ENCODE measurements around the gene C12orf76. TPM values are rescaled to one million over a fixed set of nuclear protein-coding genes. Genes with fewer than 3 reads are reported as not detected.

The C12orf76 gene
- total RNA-seq, 1 experiment from 2014 or later, result 14.2 TPM

DNA sequence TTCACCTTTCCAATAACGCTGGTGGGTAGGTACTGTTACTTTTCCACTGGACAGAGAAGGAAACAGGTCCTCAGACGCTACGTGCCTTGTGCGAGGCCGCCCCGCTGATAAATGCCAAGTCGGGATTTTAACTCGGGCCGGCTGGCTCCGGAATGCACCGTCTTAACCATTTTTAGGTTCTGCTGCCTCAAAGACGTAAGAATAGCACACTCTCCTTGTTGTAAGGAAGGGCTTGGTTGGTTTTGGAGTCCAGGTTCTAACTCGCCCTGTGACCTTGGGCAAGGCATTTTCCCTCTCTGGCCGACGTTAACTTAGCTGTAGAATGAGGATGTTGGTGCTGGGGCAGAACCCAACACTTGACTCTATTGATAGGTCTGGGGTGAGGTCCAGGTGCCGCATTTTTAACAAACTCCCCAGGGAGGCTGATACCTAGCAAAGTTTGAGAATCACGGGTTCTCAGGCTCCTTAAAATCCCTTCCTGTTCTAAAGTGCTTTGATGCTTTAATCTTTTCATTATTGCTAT is 48.3 kb downstream of the C12orf76 start:
- H3K9me3 Mint-ChIP-seq (ENCODE audit: low read depth, unreplicated experiment), result no peaks in the 10 kb centered on the region
- H3K4me1 Mint-ChIP-seq (ENCODE audit: low read depth, unreplicated experiment), result peaks cover 29% of the 10 kb centered on the region
- TF ChIP-seq, protein P1, sequence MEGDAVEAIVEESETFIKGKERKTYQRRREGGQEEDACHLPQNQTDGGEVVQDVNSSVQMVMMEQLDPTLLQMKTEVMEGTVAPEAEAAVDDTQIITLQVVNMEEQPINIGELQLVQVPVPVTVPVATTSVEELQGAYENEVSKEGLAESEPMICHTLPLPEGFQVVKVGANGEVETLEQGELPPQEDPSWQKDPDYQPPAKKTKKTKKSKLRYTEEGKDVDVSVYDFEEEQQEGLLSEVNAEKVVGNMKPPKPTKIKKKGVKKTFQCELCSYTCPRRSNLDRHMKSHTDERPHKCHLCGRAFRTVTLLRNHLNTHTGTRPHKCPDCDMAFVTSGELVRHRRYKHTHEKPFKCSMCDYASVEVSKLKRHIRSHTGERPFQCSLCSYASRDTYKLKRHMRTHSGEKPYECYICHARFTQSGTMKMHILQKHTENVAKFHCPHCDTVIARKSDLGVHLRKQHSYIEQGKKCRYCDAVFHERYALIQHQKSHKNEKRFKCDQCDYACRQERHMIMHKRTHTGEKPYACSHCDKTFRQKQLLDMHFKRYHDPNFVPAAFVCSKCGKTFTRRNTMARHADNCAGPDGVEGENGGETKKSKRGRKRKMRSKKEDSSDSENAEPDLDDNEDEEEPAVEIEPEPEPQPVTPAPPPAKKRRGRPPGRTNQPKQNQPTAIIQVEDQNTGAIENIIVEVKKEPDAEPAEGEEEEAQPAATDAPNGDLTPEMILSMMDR (IDR thresholded peaks at IDR 0.05; ENCODE audit: unreplicated experiment), result no peak
- intact Hi-C loops (cut with micrococcal nuclease; ENCODE audit: unreplicated experiment), result loop anchor here (5.0 kb wide), 2 partner anchors 37 to 48 kb away; no protein-coding TSS in a partner anchor
- no peaks in the 10 kb centered on the region for H3K27me3 Mint-ChIP-seq (ENCODE audit: unreplicated experiment)
- BruUV-seq (replicated peaks), result TSS peak; percentile 43
- peak; percentile 16 for DNase-seq
- peak overlapping the region; percentile 97 for H3K4me3 Mint-ChIP-seq (ENCODE audit: low read depth, unreplicated experiment)
- peaks cover 39% of the 10 kb centered on the region for H3K36me3 Mint-ChIP-seq (ENCODE audit: insufficient read depth, unreplicated experiment)
- peak overlapping the region; percentile 81 for H3K27ac Mint-ChIP-seq (ENCODE audit: unreplicated experiment)
- CTCF ChIA-PET, result no interaction called here

DNA sequence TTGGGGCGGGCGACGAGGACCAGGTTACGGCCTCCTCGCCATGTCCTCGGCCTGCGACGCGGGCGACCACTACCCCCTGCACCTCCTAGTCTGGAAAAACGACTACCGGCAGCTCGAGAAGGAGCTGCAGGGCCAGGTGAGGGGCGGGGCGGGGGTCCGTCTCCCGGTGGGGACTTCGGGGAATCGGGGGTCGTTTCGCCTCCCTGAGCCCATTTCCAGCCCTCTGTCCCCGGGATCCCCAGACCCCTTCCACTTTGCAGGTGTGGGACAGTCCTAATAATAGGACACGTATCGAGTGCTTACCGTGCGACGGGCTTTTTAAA is 48.7 kb downstream of the C12orf76 start:
- H3K27ac Mint-ChIP-seq (ENCODE audit: unreplicated experiment), result peak overlapping the region; percentile 81
- no peaks in the 10 kb centered on the region for H3K27me3 Mint-ChIP-seq (ENCODE audit: unreplicated experiment)
- CTCF ChIA-PET, result interaction anchor here (0.6 to 1.7 kb wide), 2 partner anchors 432 to 504 kb away, joined by 4 to 7 read pairs; no protein-coding TSS in a partner anchor
- no peak for DNase-seq
- peak overlapping the region; percentile 97 for H3K4me3 Mint-ChIP-seq (ENCODE audit: low read depth, unreplicated experiment)
- TF ChIP-seq, protein P1 (IDR thresholded peaks at IDR 0.05; ENCODE audit: unreplicated experiment), result no peak
- intact Hi-C loops (cut with micrococcal nuclease; ENCODE audit: unreplicated experiment), result loop anchor here (5.0 kb wide), 1 partner anchor 47 kb away; no protein-coding TSS in a partner anchor
- BruUV-seq (replicated peaks), result no TSS peak
- H3K9me3 Mint-ChIP-seq (ENCODE audit: low read depth, unreplicated experiment), result no peaks in the 10 kb centered on the region
- peaks cover 33% of the 10 kb centered on the region for H3K4me1 Mint-ChIP-seq (ENCODE audit: low read depth, unreplicated experiment)
- H3K36me3 Mint-ChIP-seq (ENCODE audit: insufficient read depth, unreplicated experiment), result peaks cover 40% of the 10 kb centered on the region

DNA sequence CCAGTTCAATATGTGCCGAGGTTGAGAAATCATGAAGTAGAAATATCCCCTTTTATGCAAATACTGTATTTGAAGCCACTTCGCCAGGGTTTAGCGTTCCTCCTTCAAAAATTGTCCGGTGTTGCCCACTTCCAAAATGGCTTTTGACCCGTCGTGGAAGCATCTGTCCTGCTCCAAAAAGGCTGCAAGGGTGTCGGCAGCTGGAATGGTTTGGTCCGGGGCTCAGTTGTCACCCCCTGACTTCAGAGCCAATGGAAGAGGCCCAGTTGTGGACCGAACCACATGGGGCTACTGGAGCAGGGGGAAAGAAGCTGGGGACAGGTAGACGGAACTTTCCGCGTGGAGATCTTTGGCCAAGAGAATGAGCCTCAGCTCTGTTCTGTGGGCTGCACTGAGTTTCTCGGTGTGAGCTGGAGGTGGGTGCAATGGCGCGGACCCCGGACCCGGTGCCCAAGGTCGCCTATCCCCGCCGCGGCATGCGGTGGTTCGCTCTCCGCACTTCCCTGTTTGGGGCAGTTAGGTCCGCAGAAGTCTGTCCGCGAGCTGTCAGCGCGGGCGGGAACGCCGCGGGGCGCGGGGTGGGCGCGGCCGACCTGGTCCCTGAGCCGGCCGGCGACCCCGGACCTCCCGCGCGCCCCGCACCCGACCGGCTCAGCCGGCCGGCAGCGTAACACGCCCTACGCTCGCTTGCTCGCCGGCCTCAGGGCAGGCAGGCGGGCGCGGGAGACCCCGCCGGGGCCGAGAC is 49.2 kb downstream of the C12orf76 start, which contains the start of gene ANKRD13A:
TSS of gene ANKRD13A (plus strand) at position 527 of the 745 bp plus-strand sequence. CDS start 259 bp downstream, outside the sequence.
- BruUV-seq (replicated peaks), result no TSS peak
- H3K4me1 Mint-ChIP-seq (ENCODE audit: low read depth, unreplicated experiment), result peaks cover 38% of the 10 kb centered on the region
- H3K9me3 Mint-ChIP-seq (ENCODE audit: low read depth, unreplicated experiment), result no peaks in the 10 kb centered on the region
- intact Hi-C loops (cut with micrococcal nuclease; ENCODE audit: unreplicated experiment), result loop anchor here (5.0 kb wide), 1 partner anchor 47 kb away; no protein-coding TSS in a partner anchor
- CTCF ChIA-PET, result interaction anchor here (0.6 to 1.7 kb wide), 2 partner anchors 432 to 504 kb away, joined by 4 to 7 read pairs; no protein-coding TSS in a partner anchor
- no peaks in the 10 kb centered on the region for H3K27me3 Mint-ChIP-seq (ENCODE audit: unreplicated experiment)
- DNase-seq, result peak; percentile 89
- peak within 1 kb of the TSS; percentile 100 for H3K27ac Mint-ChIP-seq (ENCODE audit: unreplicated experiment)
- TF ChIP-seq, protein P1 (IDR thresholded peaks at IDR 0.05; ENCODE audit: unreplicated experiment), result no peak
- peak within 1 kb of the TSS; percentile 97 for H3K4me3 Mint-ChIP-seq (ENCODE audit: low read depth, unreplicated experiment)
- H3K36me3 Mint-ChIP-seq (ENCODE audit: insufficient read depth, unreplicated experiment), result peaks cover 45% of the 10 kb centered on the region

DNA sequence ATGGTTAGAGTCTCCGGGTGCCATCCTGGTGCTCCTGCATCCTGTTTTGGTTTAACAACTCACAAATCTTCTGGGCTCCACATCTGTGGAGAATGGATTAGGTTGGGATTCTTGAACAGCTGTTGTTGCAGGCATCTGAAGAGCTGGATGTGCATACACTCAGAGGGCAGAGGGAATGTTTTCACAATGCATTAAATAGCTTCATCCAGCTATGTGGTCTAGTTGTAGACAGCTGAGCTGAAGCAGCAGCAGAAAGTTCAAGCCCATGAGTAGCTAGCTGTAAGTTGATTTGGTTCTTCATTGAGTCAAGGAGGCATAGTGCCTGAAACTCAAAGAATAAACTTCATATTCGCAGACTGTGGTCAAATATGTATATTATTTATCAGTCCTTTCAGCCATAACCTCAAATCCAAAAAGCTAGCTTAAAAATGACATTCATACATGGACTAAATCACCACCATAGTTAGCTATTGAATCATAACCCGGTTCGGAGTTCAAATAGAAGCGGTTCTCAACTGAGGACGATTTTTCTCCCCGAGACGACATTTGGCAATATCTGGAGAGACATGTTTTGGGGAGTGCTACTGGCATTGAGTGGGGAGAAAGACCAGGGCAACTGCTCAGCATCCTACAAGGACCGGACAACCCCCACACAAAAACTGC is 50.0 kb downstream of the C12orf76 start:
- intact Hi-C loops (cut with micrococcal nuclease; ENCODE audit: unreplicated experiment), result loop anchor here (5.0 kb wide), 1 partner anchor 46 kb away; no protein-coding TSS in a partner anchor
- peaks cover 35% of the 10 kb centered on the region for H3K4me1 Mint-ChIP-seq (ENCODE audit: low read depth, unreplicated experiment)
- H3K27me3 Mint-ChIP-seq (ENCODE audit: unreplicated experiment), result no peaks in the 10 kb centered on the region
- peak overlapping the region; percentile 97 for H3K4me3 Mint-ChIP-seq (ENCODE audit: low read depth, unreplicated experiment)
- H3K27ac Mint-ChIP-seq (ENCODE audit: unreplicated experiment), result peak overlapping the region; percentile 100
- no peak for DNase-seq
- peaks cover 40% of the 10 kb centered on the region for H3K36me3 Mint-ChIP-seq (ENCODE audit: insufficient read depth, unreplicated experiment)
- CTCF ChIA-PET, result interaction anchor here (0.6 to 1.7 kb wide), 3 partner anchors 41 to 1643 kb away, joined by 3 to 7 read pairs (median 3); no protein-coding TSS in a partner anchor
- no TSS peak for BruUV-seq (replicated peaks)
- TF ChIP-seq, protein P1 (IDR thresholded peaks at IDR 0.05; ENCODE audit: unreplicated experiment), result no peak
- H3K9me3 Mint-ChIP-seq (ENCODE audit: low read depth, unreplicated experiment), result no peaks in the 10 kb centered on the region

Measured in Calu3 (cell line).